CD14-positive monocyte (primary cell): Measurements from ENCODE around the gene TERT. TPM values are rescaled to one million over a fixed set of nuclear protein-coding genes. Genes with fewer than 3 reads are reported as not detected.
"Not testable (repeated sequence)": the region's sequence is repeated elsewhere in the genome, so short reads cannot be mapped to it uniquely, and the experiment has no call there.

Source experiments
- DNase-seq, 3 donors: peaks; one replicate each; pipeline ENCODE4 v3.0.0-alpha.2; 2011 to 2022
- H2AFZ ChIP-seq: 2 replicates; pipeline ENCODE4 v1.6.0; 2012; ENCODE audit warnings: mild to moderate bottlenecking, low read depth, low read length, inconsistent platforms; ENCODE audit not compliant: insufficient read depth, poor library complexity, severe bottlenecking
- H3K27ac ChIP-seq, 2 donors: 1 replicate in 1 of 2; 2 replicates in 1 of 2; pipeline ENCODE4 v1.5.1; 2012 to 2013; ENCODE audit warnings: low read length in 2 of 2, control low read depth in 1 of 2, inconsistent platforms in 1 of 2, low read depth in 1 of 2, mild to moderate bottlenecking in 1 of 2
- H3K27me3 ChIP-seq, 2 donors: one replicate each; pipeline versions ENCODE4 v1.6.0 to v1.6.1; 2011 to 2013; ENCODE audit warnings: low read length in 2 of 2; ENCODE audit not compliant: control insufficient read depth in 2 of 2, insufficient read depth in 2 of 2
- H3K36me3 ChIP-seq, 2 donors: replicated peaks in 1 of 2; 1 replicate in 1 of 2; 2 replicates in 1 of 2; pipeline versions ENCODE4 v1.5.1 to v1.6.1; 2012 to 2013; ENCODE audit warnings: low read length in 2 of 2, control low read depth in 1 of 2, inconsistent platforms in 1 of 2, mild to moderate bottlenecking in 1 of 2; ENCODE audit not compliant: insufficient read depth in 2 of 2, control insufficient read depth in 1 of 2
- H3K4me1 ChIP-seq, 2 donors: 1 replicate in 1 of 2; 2 replicates in 1 of 2; pipeline versions ENCODE4 v1.5.1 to v1.6.1; 2012 to 2013; ENCODE audit warnings: low read length in 2 of 2, control low read depth in 1 of 2, inconsistent platforms in 1 of 2, mild to moderate bottlenecking in 1 of 2, moderate library complexity in 1 of 2; ENCODE audit not compliant: insufficient read depth in 2 of 2, control insufficient read depth in 1 of 2
- H3K4me2 ChIP-seq: replicated peaks from 2 replicates; pipeline ENCODE3; 2012; ENCODE audit warnings: low read length, moderate library complexity, mild to moderate bottlenecking; ENCODE audit not compliant: poor library complexity, severe bottlenecking; ENCODE audit errors: extremely low read depth
- H3K4me3 ChIP-seq, 3 experiments: fragments of 200-600 bp in 1 of 3; sonication (generic) in 1 of 3; replicated peaks in 1 of 3; 1 replicate in 2 of 3; 2 replicates in 1 of 3; pipeline ENCODE4 v1.5.1; 2011 to 2013; ENCODE audit warnings: low read length in 3 of 3, mild to moderate bottlenecking in 3 of 3, control low read depth in 2 of 3, low read depth in 2 of 3, inconsistent platforms in 1 of 3, moderate library complexity in 1 of 3
- H3K79me2 ChIP-seq: 2 replicates; pipeline ENCODE4 v1.6.0; 2012; ENCODE audit warnings: mild to moderate bottlenecking, control low read depth, inconsistent platforms, low read length, moderate library complexity; ENCODE audit not compliant: insufficient read depth
- H3K9ac ChIP-seq: 2 replicates; pipeline ENCODE4 v1.6.0; 2017; ENCODE audit warnings: low read length, mild to moderate bottlenecking; ENCODE audit not compliant: insufficient read depth, poor library complexity, severe bottlenecking
- H3K9me3 ChIP-seq, 2 donors: replicated peaks in 1 of 2; 1 replicate in 1 of 2; 2 replicates in 1 of 2; pipeline versions ENCODE4 v1.5.1 to v1.6.1; 2012 to 2013; ENCODE audit warnings: low read length in 2 of 2, control low read depth in 1 of 2; ENCODE audit not compliant: control insufficient read depth in 1 of 2, insufficient read depth in 1 of 2
- H4K20me1 ChIP-seq: 2 replicates; pipeline ENCODE4 v1.6.0; 2012; ENCODE audit warnings: mild to moderate bottlenecking, low read length, control low read depth, moderate library complexity; ENCODE audit not compliant: insufficient read depth
- H3K27ac Mint-ChIP-seq, 7 donors: one replicate each; pipeline ENCODE4 v1.8.0; 2020; ENCODE audit warnings: mild to moderate bottlenecking in 7 of 7, mixed read lengths in 7 of 7, moderate library complexity in 6 of 7, inconsistent platforms in 2 of 7
- H3K27me3 Mint-ChIP-seq, 3 donors: one replicate each; pipeline ENCODE4 v1.8.0; 2021 to 2022; ENCODE audit warnings: low read depth in 3 of 3, mild to moderate bottlenecking in 3 of 3, mixed read lengths in 3 of 3, moderate library complexity in 3 of 3, inconsistent platforms in 1 of 3
- H3K36me3 Mint-ChIP-seq, 2 donors: one replicate each; pipeline ENCODE4 v1.8.0; 2020; ENCODE audit warnings: mixed read lengths in 2 of 2, inconsistent platforms in 1 of 2, mild to moderate bottlenecking in 1 of 2
- H3K4me1 Mint-ChIP-seq: one replicate; pipeline ENCODE4 v1.8.0; 2020; ENCODE audit warnings: mild to moderate bottlenecking, mixed read lengths
- H3K4me3 Mint-ChIP-seq, 2 donors: one replicate each; pipeline ENCODE4 v1.8.0; 2020; ENCODE audit warnings: mild to moderate bottlenecking in 2 of 2, mixed read lengths in 2 of 2, moderate library complexity in 1 of 2
- H3K9me3 Mint-ChIP-seq, 7 donors: one replicate each; pipeline ENCODE4 v1.8.0; 2020 to 2022; ENCODE audit warnings: mixed read lengths in 7 of 7, mild to moderate bottlenecking in 6 of 7, moderate library complexity in 6 of 7, inconsistent platforms in 2 of 7
- WGBS: methylation state at CpG from one replicate; pipeline ENCODE4 v1.1.5; 2013; ENCODE audit warnings: missing lambda C conversion rate; ENCODE audit not compliant: insufficient coverage; 5-methylcytosine and 5-hydroxymethylcytosine counted together
- intact Hi-C, 2 donors: fragments of 100-400 bp; cut with micrococcal nuclease; formaldehyde crosslinking; loops; one replicate each; pipeline versions ENCODE4 v1.15.0 to v1.15.1; 2023
- polyA plus RNA-seq, 3 donors: library from polyadenylated mRNA; depleted of rRNA in 1 of 3; unstranded in 2 of 3; stranded (reverse) in 1 of 3; fragments of 300-500 nt in 2 of 3; fragments of >200 nt in 1 of 3; fragmentation: Illumina TruSeq in 2 of 3; gene quantifications; 1 replicate in 2 of 3; 2 replicates in 1 of 3; pipeline ENCODE4 v1.2.3, GENCODE V29; 2012 to 2021
- TF ChIP-seq, protein P1 (sequence below): fragments of 200-600 bp; IDR thresholded peaks from one replicate; pipeline ENCODE4 v1.8.0; 2022; ENCODE audit warnings: antibody characterized with exemption, mild to moderate bottlenecking

Gene TERT
- polyA plus RNA-seq, 3 donors, result not detected

DNA sequence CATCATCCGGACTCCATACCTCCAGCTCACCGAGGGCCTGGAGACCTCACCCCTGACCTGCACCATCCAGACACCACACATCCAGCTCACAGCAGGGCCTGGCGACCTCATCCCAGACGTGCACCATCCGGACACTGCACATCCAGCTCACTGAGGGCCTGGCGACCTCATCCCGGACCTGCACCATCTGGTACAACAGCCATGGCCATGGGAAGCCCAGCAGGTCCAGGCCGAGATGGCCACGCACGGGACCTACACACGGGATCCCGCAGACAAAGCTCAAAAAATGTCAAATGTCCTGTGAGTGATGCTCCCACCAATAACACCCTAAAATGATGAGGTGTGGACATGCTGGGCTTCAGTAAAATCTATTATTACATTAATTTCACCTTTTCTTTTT is 9.7 kb downstream of the TERT start:
- no peak for DNase-seq
- no peaks in the 10 kb centered on the region for H3K4me1 ChIP-seq
- H3K9me3 ChIP-seq, result peaks cover 0 to 49% of the 10 kb centered on the region in 2 donors
- peaks cover 11 to 42% (median 20%) of the 10 kb centered on the region in 7 donors for H3K9me3 Mint-ChIP-seq
- H3K4me2 ChIP-seq, result no peak overlapping the region
- no peak overlapping the region for H3K27ac Mint-ChIP-seq
- no peak overlapping the region for H3K9ac ChIP-seq
- H3K4me3 Mint-ChIP-seq, result no peak overlapping the region
- H3K79me2 ChIP-seq, result no peaks in the 10 kb centered on the region
- no peaks in the 10 kb centered on the region for H4K20me1 ChIP-seq
- intact Hi-C loops, result no loop called here
- H3K27me3 ChIP-seq, result no peaks in the 10 kb centered on the region
- no peak overlapping the region for H2AFZ ChIP-seq
- H3K36me3 Mint-ChIP-seq, result no peaks in the 10 kb centered on the region
- H3K4me3 ChIP-seq, result no peak overlapping the region
- H3K4me1 Mint-ChIP-seq, result no peaks in the 10 kb centered on the region
- 93% methylated on average over 4 of the region's 12 CpGs for WGBS
- peaks cover 0 to 3% (median 0%) of the 10 kb centered on the region in 3 donors for H3K27me3 Mint-ChIP-seq
- no peak overlapping the region for H3K27ac ChIP-seq
- no peaks in the 10 kb centered on the region for H3K36me3 ChIP-seq
- TF ChIP-seq, protein P1, sequence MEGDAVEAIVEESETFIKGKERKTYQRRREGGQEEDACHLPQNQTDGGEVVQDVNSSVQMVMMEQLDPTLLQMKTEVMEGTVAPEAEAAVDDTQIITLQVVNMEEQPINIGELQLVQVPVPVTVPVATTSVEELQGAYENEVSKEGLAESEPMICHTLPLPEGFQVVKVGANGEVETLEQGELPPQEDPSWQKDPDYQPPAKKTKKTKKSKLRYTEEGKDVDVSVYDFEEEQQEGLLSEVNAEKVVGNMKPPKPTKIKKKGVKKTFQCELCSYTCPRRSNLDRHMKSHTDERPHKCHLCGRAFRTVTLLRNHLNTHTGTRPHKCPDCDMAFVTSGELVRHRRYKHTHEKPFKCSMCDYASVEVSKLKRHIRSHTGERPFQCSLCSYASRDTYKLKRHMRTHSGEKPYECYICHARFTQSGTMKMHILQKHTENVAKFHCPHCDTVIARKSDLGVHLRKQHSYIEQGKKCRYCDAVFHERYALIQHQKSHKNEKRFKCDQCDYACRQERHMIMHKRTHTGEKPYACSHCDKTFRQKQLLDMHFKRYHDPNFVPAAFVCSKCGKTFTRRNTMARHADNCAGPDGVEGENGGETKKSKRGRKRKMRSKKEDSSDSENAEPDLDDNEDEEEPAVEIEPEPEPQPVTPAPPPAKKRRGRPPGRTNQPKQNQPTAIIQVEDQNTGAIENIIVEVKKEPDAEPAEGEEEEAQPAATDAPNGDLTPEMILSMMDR, result no peak

DNA sequence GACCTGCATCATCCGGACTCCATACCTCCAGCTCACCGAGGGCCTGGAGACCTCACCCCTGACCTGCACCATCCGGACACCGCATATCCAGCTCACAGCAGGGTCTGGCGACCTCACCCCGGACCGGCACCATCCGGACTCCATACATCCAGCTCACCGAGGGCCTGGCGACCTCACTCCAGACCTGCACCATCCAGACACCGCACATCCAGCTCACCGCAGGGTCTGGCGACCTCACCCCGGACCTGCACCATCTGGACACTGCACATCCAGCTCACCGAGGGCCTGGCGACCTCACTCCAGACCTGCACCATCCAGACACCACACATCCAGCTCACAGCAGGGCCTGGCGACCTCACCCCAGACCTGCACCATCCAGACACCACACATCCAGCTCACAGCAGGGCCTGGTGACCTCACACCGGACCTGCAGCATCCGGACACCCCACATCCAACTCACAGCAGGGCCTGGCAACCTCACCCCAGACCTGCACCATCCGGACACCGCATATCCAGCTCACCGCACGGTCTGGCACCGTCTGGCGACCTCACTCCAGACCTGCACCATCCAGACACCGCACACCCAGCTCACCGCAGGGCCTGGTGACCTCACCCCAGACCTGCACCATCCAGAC is 10.4 kb downstream of the TERT start:
- H4K20me1 ChIP-seq, H3K4me3 ChIP-seq, H3K4me3 Mint-ChIP-seq, H3K4me1 Mint-ChIP-seq, H2AFZ ChIP-seq, H3K36me3 Mint-ChIP-seq, H3K27ac ChIP-seq, intact Hi-C loops, H3K27me3 Mint-ChIP-seq, H3K27me3 ChIP-seq, H3K79me2 ChIP-seq, H3K9ac ChIP-seq, DNase-seq, H3K4me2 ChIP-seq, H3K36me3 ChIP-seq, H3K4me1 ChIP-seq: not testable (repeated sequence)
- peaks cover 2 to 56% of the 10 kb centered on the region in 2 donors for H3K9me3 ChIP-seq
- H3K27ac Mint-ChIP-seq, result peak overlapping the region in 1 of 7 donors; percentile 33
- WGBS, result 85% methylated on average over 20 of the region's 27 CpGs
- H3K9me3 Mint-ChIP-seq, result peaks cover 18 to 49% (median 26%) of the 10 kb centered on the region in 7 donors

DNA sequence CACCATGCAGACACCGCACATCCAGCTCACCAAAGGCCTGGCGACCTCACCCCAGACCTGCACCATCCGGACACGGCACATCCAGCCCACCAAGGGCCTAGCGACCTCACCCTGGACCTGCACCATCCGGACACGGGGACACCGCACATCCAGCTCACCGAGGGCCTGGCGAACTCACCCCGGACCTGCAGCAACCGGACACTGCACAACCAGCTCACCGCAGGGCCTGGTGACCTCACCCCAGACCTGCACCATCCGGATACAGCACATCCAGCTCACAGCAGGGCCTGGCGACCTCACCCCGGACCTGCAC is 11.2 kb downstream of the TERT start:
- not testable (repeated sequence) for H3K4me3 Mint-ChIP-seq

DNA sequence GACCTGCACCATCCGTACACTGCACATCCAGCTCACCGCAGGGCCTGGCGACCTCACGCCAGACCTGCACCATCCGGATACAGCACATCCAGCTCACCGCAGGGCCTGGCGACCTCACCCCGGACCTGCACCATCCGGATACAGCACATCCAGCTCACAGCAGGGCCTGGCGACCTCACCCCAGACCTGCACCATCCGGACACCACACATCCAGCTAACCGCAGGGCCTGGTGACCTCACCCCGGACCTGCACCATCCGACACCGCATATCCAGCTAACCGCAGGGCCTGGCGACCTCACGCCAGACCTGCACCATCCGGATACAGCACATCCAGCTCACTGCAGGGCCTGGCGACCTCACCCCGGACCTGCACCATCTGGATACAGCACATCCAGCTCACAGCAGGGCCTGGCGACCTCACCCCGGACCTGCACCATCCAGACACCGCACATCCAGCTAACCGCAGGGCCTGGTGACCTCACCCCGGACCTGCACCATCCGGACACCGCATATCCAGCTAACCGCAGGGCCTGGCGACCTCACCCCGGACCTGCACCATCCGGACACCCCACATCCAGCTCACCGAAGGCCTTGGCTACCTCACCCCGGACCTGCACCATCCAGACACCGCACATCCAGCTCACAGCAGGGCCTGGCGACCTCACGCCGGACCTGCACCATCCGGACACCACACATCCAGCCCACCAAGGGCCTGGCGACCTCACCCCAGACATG is 11.7 kb downstream of the TERT start:
- H3K79me2 ChIP-seq, DNase-seq, H3K27me3 ChIP-seq, H3K27me3 Mint-ChIP-seq, H2AFZ ChIP-seq, H3K27ac Mint-ChIP-seq, H3K4me1 Mint-ChIP-seq, H3K9ac ChIP-seq, H3K4me2 ChIP-seq, H3K4me1 ChIP-seq, H3K27ac ChIP-seq, H3K4me3 Mint-ChIP-seq, H3K4me3 ChIP-seq, H3K36me3 ChIP-seq, intact Hi-C loops, H3K36me3 Mint-ChIP-seq, H4K20me1 ChIP-seq: not testable (repeated sequence)
- H3K9me3 ChIP-seq, result peaks cover 15 to 57% of the 10 kb centered on the region in 2 donors
- WGBS, result 95% methylated on average over 32 of the region's 40 CpGs
- H3K9me3 Mint-ChIP-seq, result peaks cover 20 to 53% (median 35%) of the 10 kb centered on the region in 7 donors

More for the DNA sequence above, 11.2 kb downstream of the TERT start:
- H3K79me2 ChIP-seq, H3K27me3 ChIP-seq, H3K4me2 ChIP-seq, H2AFZ ChIP-seq, H3K4me1 ChIP-seq, H4K20me1 ChIP-seq, H3K27ac ChIP-seq, DNase-seq, intact Hi-C loops, H3K4me3 ChIP-seq, H3K36me3 Mint-ChIP-seq, H3K27ac Mint-ChIP-seq, H3K27me3 Mint-ChIP-seq, H3K36me3 ChIP-seq, H3K9ac ChIP-seq, H3K4me1 Mint-ChIP-seq: not testable (repeated sequence)
- peaks cover 10 to 57% of the 10 kb centered on the region in 2 donors for H3K9me3 ChIP-seq
- peaks cover 20 to 53% (median 33%) of the 10 kb centered on the region in 7 donors for H3K9me3 Mint-ChIP-seq
- 91% methylated on average over 13 of the region's 16 CpGs for WGBS
